GM13977 (cell line): ENCODE results near the gene OSBPL7.

ENCODE experiments used
- DNase-seq: peaks from one replicate; pipeline ENCODE4 v3.0.0; 2012; ENCODE audit warnings: low spot score
- CTCF ChIP-seq: IDR thresholded peaks from 2 replicates; pipeline ENCODE4 v1.5.1; 2012; ENCODE audit warnings: mild to moderate bottlenecking, control low read depth; ENCODE audit not compliant: insufficient read depth; ENCODE audit errors: extremely low read depth, missing control alignments
- in situ Hi-C: fragments of 300-500 bp; cut with MboI; formaldehyde crosslinking; loops from one replicate; pipeline ENCODE4 v1.12.0; 2022; ENCODE audit warnings: low sequenced_read_pairs, low pct_unique_long_range_greater_than_20kb, mixed read lengths, inconsistent platforms; ENCODE audit not compliant: unreplicated experiment

OSBPL7 gene

GRCh38 chr17:47808036-47808829, 13.4 kb downstream of the OSBPL7 start:
- TF ChIP-seq CTCF, result no peak
- no peak for DNase-seq
- in situ Hi-C loops, result no loop called here

GRCh38 chr17:47807421-47807820, 14.2 kb downstream of the OSBPL7 start:
- TF ChIP-seq CTCF, result no peak
- no peak for DNase-seq
- in situ Hi-C loops, result no loop called here

- in situ Hi-C loops, result no loop called here
- TF ChIP-seq CTCF, result no peak
- DNase-seq, result no peak
Observed at GRCh38 chr17:47806913-47807255, 14.7 kb downstream of the OSBPL7 start.

- in situ Hi-C loops, result no loop called here
- DNase-seq, result no peak
- TF ChIP-seq CTCF, result no peak
Observed at GRCh38 chr17:47806026-47806912, 15.3 kb downstream of the OSBPL7 start.

GRCh38 chr17:47804461-47804860, 17.1 kb downstream of the OSBPL7 start:
- no peak for TF ChIP-seq CTCF
- DNase-seq, result no peak
- in situ Hi-C loops, result no loop called here

- no peak for TF ChIP-seq CTCF
- in situ Hi-C loops, result no loop called here
- no peak for DNase-seq
Observed at GRCh38 chr17:47803751-47804150, 17.8 kb downstream of the OSBPL7 start.
